GM21447 (cell line): ENCODE results near the gene GNL1.

Experiments
- ATAC-seq: cut with Tn5 transposase; IDR thresholded peaks from one replicate; pipeline ENCODE4 v1.9.1; 2021; ENCODE audit not compliant: unreplicated experiment

The GNL1 gene

GRCh38 chr6:30570740-30571074 is 14.4 kb upstream of the GNL1 start:
- peak; percentile 19 for ATAC-seq

- ATAC-seq: no peak
Observed at GRCh38 chr6:30570263-30570662, 14.0 kb upstream of the GNL1 start.

- ATAC-seq: no peak
Observed at GRCh38 chr6:30568245-30568644, 12.0 kb upstream of the GNL1 start.

- no peak for ATAC-seq
Observed at GRCh38 chr6:30565772-30566171, 9.5 kb upstream of the GNL1 start.

DNA sequence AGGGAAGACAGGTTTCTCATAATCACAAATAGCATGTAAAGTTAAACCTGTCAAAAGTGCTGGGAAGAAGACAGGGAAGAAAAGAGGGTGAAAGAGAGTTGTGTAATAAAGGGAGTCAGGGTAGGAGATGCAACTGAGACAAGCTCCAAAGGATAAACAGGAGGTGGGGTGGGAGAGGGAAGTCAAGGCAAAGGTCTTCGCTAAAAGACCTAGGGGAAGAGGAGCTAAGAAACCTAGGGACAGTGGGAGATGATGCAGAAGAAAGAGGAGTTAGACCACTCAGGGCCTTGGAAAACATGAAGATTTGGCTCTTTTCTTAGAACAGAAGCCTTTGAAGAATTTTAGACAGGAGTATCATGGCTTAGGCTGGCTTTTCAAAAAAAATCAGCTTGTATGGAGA is 7.8 kb upstream of the GNL1 start:
- no peak for ATAC-seq

DNA sequence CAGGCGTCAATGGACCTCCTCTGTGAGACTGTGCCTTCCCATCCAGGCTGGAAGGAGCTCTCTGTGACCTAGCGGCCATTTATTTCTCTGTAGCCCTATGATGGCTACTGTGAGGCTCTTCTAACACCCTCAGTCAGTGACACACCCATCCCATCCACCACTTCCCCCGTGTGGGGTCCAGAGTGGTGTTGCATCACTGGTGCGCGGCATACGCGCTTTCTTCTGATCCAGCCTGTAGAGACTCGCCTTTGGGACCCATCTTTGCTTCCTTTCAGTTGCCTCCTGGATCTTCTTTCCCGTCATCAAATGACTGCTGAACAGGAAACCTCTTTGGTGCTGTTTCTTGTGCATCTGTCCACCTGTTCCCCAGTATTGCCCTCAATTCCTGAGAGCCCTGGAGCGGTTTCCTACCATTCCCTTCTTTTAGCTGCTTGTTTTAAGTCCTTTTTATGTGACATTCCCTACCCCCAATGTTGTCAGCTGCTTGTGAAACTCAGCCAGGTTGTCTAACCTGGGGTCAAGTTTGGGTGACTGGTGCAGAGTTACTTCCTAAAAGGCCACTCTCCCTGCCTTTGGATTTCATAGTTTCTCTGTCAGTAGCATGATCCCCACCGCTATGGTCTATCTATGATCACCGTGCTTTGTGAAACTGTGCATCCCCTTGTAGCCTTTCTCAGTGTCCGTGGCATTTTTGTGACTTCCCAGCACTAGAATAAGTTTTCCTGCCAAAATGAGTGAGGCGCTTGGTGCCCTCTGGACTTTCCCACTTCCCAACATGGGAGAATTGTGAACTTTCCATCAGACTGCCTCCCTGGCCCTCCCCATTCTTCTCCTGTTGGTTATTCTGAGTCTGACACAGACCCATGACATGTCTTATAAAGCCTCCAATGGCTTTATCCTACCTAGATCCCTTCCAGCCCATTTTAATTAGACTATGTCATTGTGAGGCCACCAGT is 6.5 kb upstream of the GNL1 start:
- no peak for ATAC-seq

GRCh38 chr6:30560930-30561329 is 4.6 kb upstream of the GNL1 start:
- ATAC-seq: no peak

GRCh38 chr6:30557683-30557981 is 1.3 kb upstream of the GNL1 start:
- ATAC-seq: no peak

- ATAC-seq: peak; percentile 61
Observed at GRCh38 chr6:30556906-30557682, 805 bp upstream of the GNL1 start, which contains the start of gene PRR3. Gene PRR3 (plus strand): TSS chr6:30557295. CDS start chr6:30557345, 50 bp downstream.

DNA sequence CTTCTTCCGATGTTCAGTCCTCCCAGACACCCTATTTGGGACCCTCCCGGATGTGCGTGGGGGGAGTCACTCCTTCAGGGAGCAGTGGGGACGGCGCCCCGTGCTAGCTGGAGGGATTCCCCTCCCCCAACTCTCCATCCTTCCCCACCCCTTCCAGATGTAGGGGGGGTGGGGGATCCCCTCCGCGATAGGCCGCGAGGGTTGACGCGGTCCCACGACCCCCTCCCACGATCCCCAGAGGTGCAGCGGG is 548 bp downstream of the GNL1 start:
- ATAC-seq: no peak

- ATAC-seq: no peak
Observed at GRCh38 chr6:30554962-30555815, 1.1 kb downstream of the GNL1 start.

DNA sequence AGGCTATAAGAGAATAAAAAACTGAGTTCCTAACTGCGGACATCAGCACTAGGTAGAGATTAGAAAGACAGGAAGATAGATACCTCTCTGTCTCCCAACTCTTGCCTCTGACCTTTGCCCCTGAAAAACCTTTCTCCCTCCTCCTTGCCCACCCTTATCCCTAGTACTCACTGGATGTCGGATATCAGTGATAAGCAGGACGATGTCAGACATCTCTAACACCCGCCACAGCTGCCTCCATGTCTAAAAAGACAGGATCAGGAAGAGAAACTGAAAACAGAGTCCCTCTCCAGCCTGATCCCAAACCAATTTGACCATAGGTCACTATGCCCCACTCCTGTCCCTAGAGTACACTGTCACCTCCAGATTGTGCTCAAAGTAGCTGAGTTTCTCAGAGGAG is 1.9 kb downstream of the GNL1 start:
- no peak for ATAC-seq

DNA sequence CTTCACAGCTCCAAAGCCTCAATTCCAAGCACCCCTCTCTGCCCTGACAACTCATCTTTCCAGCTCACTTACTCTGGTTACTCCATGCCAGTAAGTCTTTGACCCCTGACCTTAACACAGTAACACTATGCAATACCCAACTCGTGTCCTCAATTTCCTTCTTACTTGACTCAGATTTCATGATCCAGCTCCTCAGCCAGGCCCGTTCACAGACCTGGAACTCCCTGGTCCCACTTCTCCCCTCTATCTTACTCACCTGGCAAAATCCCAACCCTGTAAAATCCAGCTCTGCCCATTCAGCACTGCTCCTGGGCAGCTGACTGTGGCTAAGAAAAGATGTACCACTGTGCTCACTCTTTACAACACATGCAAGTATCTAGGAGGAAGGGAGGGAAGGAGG is 7.9 kb downstream of the GNL1 start:
- no peak for ATAC-seq

GRCh38 chr6:30547454-30547853 is 8.8 kb downstream of the GNL1 start:
- ATAC-seq: no peak

- ATAC-seq: no peak
Observed at GRCh38 chr6:30544666-30545272, 11.5 kb downstream of the GNL1 start.

DNA sequence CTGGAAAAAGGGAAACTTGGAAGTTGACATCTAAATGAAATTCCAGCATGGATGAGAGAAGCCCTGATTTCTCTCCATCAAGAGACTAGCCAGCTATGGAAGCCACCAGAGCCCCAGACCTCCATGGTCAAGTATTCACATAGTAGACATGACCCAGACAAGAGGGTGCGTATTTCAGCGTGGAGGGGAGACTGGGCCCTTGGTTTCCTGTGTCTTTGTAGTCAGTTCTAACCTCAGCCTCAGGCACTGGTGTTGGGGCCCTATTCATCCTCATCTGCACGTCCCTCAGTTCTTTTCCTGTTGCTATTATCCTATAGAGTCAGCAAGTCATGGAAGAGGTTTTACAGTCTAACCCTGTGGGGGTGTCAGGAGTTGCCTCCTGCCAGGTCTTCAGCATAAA is 12.5 kb downstream of the GNL1 start:
- ATAC-seq: no peak

GRCh38 chr6:30542915-30543314 is 13.4 kb downstream of the GNL1 start:
- ATAC-seq: no peak

GRCh38 chr6:30542404-30542725 is 13.9 kb downstream of the GNL1 start:
- no peak for ATAC-seq

- peak; percentile 61 for ATAC-seq
Observed at GRCh38 chr6:30541515-30542403, 14.5 kb downstream of the GNL1 start.

DNA sequence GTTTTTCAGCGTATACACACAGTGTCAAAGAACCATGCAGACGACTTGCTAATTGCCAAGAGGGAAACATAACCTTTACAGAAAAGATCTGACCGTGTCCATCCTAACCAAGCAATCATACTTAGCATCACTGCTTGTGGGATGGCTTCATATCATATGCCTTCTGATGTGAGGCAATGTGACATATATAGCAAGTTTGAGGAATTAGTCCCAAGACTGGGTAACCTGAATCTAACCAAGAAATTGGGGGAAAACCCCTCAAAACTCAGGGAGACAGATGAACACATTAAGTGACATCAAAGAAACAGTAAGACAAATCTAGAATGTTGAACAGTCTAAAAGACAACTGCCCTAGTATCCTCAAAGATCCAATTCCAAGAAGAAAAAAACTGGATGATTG is 18.4 kb downstream of the GNL1 start:
- no peak for ATAC-seq
